SH-SY5Y (cell line): ENCODE measurements around the gene FAM162A.

Experiments used
- GATA2 ChIP-seq: IDR thresholded peaks from 2 replicates; pipeline ENCODE4 v1.6.1; 2011; ENCODE audit warnings: mild to moderate bottlenecking, low read depth, low read length
- GATA3 ChIP-seq: IDR thresholded peaks from 2 replicates; pipeline ENCODE4 v1.6.1; 2011; ENCODE audit warnings: low read depth, mild to moderate bottlenecking, low read length, moderate library complexity

- TF ChIP-seq GATA3 (no peak), GATA2 (no peak)
Measured at GRCh38 chr3:122389197-122389596, 5.2 kb downstream of the FAM162A start.
